Osteocyte (in vitro differentiated cells): ENCODE data around the gene CALML3. TPM values are rescaled to one million over a fixed set of nuclear protein-coding genes. Genes with fewer than 3 reads are reported as not detected.
"Not testable (repeated sequence)": the region's sequence is repeated elsewhere in the genome, so short reads cannot be mapped to it uniquely, and the experiment has no call there.

Source experiments
- DNase-seq: peaks from one replicate; pipeline ENCODE4 v3.0.0; 2021; ENCODE audit warnings: mixed read lengths; ENCODE audit not compliant: unreplicated experiment; ENCODE audit errors: extremely low spot score
- H3K27ac Mint-ChIP-seq: one replicate; pipeline ENCODE4 v1.8.0; 2021; ENCODE audit warnings: mild to moderate bottlenecking, mixed read lengths; ENCODE audit not compliant: unreplicated experiment
- H3K27me3 Mint-ChIP-seq: one replicate; pipeline ENCODE4 v1.8.0; 2021; ENCODE audit warnings: mixed read lengths; ENCODE audit not compliant: unreplicated experiment
- H3K36me3 Mint-ChIP-seq: one replicate; pipeline ENCODE4 v1.8.0; 2021; ENCODE audit warnings: mixed read lengths; ENCODE audit not compliant: unreplicated experiment
- H3K4me1 Mint-ChIP-seq: one replicate; pipeline ENCODE4 v1.8.0; 2021; ENCODE audit warnings: mixed read lengths; ENCODE audit not compliant: unreplicated experiment
- H3K4me3 Mint-ChIP-seq: one replicate; pipeline ENCODE4 v1.8.0; 2021; ENCODE audit warnings: mild to moderate bottlenecking, moderate library complexity, mixed read lengths; ENCODE audit not compliant: unreplicated experiment
- H3K9me3 Mint-ChIP-seq: one replicate; pipeline ENCODE4 v1.8.0; 2021; ENCODE audit warnings: mixed read lengths; ENCODE audit not compliant: unreplicated experiment
- total RNA-seq: library from RNA; stranded (reverse); gene quantifications from 2 replicates; pipeline ENCODE4 v1.2.1, GENCODE V29; 2021
- TF ChIP-seq, protein P1 (sequence below): fragments of 200-600 bp; sonication (generic); IDR thresholded peaks from 2 replicates; pipeline ENCODE4 v1.5.0; 2021; ENCODE audit warnings: antibody characterized with exemption, mild to moderate bottlenecking, moderate library complexity

CALML3 gene
- total RNA-seq, 1 donor from 2014 or later = not detected

DNA sequence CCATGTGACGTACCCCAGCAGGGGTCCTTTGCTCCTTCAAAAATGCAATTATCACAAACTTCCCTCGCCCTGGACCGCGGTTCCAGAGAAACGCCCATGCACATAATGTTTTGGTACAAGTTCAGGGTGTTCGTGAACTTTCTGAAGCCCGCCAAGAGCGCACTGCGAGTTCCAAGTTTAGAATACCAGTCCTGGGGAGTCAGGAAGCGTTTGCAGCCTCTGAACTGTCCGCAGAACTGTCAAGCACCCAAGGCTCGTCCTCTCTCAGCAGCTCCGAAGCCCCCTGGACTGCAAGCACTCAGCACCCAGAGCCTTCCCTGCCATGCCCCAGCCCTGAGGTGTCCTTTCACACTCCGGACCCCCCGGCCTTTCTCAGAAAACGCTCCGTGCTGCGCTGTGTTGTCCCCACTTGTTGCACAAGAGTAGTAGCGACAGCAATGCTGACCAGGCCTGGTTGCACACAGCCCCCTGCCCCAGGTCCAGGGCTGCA lies 30.3 kb downstream of the CALML3 start:
- TF ChIP-seq, protein P1, sequence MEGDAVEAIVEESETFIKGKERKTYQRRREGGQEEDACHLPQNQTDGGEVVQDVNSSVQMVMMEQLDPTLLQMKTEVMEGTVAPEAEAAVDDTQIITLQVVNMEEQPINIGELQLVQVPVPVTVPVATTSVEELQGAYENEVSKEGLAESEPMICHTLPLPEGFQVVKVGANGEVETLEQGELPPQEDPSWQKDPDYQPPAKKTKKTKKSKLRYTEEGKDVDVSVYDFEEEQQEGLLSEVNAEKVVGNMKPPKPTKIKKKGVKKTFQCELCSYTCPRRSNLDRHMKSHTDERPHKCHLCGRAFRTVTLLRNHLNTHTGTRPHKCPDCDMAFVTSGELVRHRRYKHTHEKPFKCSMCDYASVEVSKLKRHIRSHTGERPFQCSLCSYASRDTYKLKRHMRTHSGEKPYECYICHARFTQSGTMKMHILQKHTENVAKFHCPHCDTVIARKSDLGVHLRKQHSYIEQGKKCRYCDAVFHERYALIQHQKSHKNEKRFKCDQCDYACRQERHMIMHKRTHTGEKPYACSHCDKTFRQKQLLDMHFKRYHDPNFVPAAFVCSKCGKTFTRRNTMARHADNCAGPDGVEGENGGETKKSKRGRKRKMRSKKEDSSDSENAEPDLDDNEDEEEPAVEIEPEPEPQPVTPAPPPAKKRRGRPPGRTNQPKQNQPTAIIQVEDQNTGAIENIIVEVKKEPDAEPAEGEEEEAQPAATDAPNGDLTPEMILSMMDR = no peak
- H3K27ac Mint-ChIP-seq = no peak overlapping the region
- DNase-seq = no peak

DNA sequence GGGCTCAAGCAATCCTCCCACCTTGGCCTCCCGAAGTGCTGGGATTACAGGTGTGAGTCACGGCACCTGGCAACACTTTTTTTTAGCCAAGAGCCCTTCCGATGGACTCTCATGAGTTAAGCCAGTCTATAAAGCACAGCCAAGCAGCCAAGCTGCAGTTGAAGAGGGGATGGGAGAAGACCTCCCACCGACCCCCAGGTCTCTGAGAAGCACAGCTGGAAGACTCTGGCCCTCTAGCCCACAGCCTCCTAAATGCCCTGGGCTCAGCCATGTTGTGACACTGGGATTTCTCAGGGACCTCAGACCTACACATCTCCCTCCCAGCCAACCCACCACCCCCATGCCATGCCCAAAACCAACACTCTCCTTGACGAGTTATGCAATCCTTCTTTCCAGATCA lies 31.1 kb downstream of the CALML3 start:
- Mint-ChIP-seq H3K4me1 (peaks cover 30% of the 10 kb centered on the region), H3K27ac (no peak overlapping the region), H3K9me3 (no peaks in the 10 kb centered on the region), H3K36me3 (no peaks in the 10 kb centered on the region), H3K4me3 (no peak overlapping the region), H3K27me3 (no peaks in the 10 kb centered on the region)
- DNase-seq = no peak
- TF ChIP-seq, protein P1 = no peak

More for the DNA sequence above, 30.3 kb downstream of the CALML3 start:
- Mint-ChIP-seq H3K36me3 (no peaks in the 10 kb centered on the region), H3K9me3 (no peaks in the 10 kb centered on the region), H3K4me3 (no peak overlapping the region), H3K4me1 (peaks cover 25% of the 10 kb centered on the region), H3K27me3 (no peaks in the 10 kb centered on the region)

DNA sequence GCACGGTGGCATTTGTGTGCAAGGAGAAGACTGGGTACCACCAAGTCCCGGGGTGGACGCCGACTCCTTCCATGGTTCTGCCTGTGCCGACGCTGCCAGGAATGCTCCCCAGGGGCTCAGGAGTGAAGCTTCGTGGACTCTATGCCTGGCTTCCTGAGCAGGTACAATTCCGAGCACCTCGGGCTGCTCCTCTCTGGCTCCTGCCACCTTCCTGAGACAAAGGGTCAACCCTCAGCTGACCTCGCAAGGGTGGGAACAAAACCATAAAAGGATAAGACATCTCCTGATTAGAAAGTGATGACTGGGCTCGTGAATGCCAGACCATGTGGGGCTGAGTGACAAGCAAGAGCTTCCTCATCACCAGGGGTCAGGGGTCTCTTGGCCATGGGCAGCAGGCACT lies 31.8 kb downstream of the CALML3 start:
- H3K4me1 Mint-ChIP-seq = peaks cover 30% of the 10 kb centered on the region
- no peak overlapping the region for H3K27ac Mint-ChIP-seq
- DNase-seq = no peak

DNA sequence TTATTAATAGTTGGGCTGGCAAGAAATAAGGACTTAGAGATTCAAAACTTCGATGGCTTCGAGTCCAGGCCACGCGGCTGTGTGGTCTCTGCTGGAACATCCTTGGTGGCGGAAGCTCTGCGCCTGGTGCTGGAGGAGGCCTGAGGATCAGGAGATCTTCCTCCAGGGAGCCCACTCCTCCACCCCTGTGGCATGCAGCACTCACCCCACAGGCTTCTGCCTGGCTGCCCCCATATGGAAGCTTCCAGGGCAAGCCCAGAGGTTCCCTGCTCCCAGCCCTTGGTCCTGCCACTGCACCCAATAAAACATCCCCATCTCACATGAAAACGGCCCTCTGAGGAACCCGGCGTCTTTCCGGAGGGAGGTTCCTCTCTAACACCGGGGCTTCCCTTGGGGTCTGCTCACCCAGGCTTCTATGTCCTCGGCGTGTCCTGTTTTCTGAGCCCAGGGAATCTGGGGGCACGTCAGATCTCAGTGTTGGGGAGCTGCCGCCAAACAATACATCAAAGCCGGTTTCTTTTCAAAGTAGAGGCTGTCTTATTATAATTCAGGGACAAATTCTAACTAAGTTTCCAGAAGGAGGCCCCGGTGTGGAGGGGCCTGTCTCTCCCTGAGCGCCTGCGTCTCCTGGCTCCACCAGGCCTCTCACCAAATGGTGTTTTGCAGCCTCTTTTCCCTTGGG lies 32.4 kb downstream of the CALML3 start:
- Mint-ChIP-seq H3K36me3 (no peaks in the 10 kb centered on the region), H3K27me3 (no peaks in the 10 kb centered on the region), H3K27ac (no peak overlapping the region), H3K9me3 (no peaks in the 10 kb centered on the region), H3K4me1 (peaks cover 30% of the 10 kb centered on the region), H3K4me3 (no peak overlapping the region)
- TF ChIP-seq, protein P1 = no peak
- DNase-seq = no peak

More for the DNA sequence above, 31.8 kb downstream of the CALML3 start:
- Mint-ChIP-seq H3K4me3 (no peak overlapping the region), H3K27me3 (no peaks in the 10 kb centered on the region), H3K9me3 (no peaks in the 10 kb centered on the region), H3K36me3 (no peaks in the 10 kb centered on the region)
- TF ChIP-seq, protein P1 = no peak

DNA sequence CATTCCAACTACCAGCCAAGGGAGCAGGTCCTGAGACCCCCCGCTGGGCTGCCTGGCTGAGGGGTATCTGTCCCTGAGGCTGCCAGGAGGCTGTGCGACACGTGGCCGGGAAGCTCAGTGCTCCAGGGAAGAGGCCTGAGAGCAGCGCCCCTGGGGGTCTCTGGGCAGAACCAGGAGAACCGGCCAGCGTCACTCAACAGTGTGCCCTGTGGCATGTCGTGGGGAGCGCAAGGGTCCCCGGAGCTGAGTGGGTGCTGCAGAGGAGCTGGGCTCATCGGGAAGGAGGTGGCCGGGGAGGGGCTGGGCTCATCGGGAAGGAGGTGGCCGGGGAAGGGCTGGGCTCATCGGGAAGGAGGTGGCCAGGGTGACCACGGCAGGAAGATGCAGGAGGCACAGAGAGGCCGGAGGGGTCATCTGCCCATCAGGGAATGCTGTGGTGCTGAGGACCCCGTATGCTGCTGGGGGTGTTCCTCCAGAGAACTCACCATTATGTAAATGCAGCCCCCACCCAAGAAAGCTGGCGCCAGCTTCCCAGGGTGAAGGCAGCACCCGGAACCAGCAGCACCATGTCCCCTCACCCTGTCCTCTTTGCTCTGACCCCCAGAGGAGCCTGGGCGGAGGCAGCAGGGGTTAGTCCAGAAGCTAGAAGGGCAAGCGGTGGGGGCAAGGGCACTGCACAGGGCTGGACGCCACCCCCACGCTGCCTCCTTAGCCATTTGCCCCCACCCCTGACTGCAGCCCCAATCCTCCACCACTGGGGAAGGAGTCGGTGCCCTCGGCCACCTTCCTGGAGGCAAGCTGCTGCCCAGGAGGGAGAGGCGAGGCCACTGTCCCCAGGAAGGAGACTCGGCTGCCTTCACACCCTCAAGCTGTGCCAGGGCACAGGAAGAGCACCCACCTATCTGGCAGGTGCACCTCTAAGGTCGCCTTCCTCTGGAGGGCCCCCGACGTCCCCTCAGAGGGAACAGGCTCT lies 33.3 kb downstream of the CALML3 start:
- Mint-ChIP-seq H3K4me3 (no peak overlapping the region), H3K9me3 (no peaks in the 10 kb centered on the region), H3K27me3 (no peaks in the 10 kb centered on the region), H3K27ac (no peak overlapping the region), H3K4me1 (peaks cover 30% of the 10 kb centered on the region), H3K36me3 (no peaks in the 10 kb centered on the region)
- TF ChIP-seq, protein P1 = no peak
- DNase-seq = no peak

DNA sequence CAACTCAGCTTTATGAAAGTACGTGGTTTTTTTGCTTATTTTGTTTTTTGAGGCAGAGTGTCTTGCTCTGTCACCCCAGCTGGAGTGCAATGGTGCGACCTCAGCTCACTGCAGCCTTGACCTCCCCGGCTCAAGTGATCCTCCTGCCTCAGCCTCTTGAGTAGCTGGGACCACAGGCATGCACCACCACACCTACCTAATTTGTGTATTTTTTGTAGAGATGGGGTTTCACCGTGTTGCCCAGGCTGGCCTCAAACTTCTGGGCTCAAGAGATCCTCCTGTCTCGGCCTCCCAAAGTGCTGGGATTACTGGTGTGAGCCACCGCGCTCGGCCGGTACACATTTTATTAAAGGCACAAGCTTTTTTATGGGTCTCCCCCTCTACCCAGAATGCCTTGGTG lies 34.3 kb downstream of the CALML3 start:
- H3K4me1 Mint-ChIP-seq = peaks cover 39% of the 10 kb centered on the region
- not testable (repeated sequence) for H3K9me3 Mint-ChIP-seq, DNase-seq, H3K27me3 Mint-ChIP-seq, H3K27ac Mint-ChIP-seq, H3K36me3 Mint-ChIP-seq, H3K4me3 Mint-ChIP-seq
